Nephron (organoid): Measurements from ENCODE around the gene SAMD13.
A peak's percentile ranks its signal among the peaks of the same experiment; 100 is the strongest.

ENCODE experiments used
- H3K27ac Mint-ChIP-seq, 3 experiments: 2 replicates each; pipeline ENCODE4 v1.8.0; 2020; ENCODE audit warnings: mixed read lengths in 3 of 3, mild to moderate bottlenecking in 2 of 3, moderate library complexity in 1 of 3
- H3K27me3 Mint-ChIP-seq: 2 replicates; pipeline ENCODE4 v1.8.0; 2021; ENCODE audit warnings: low read depth, mild to moderate bottlenecking, moderate library complexity, mixed read lengths
- H3K36me3 Mint-ChIP-seq: 2 replicates; pipeline ENCODE4 v1.8.0; 2020; ENCODE audit warnings: low read depth, mixed read lengths
- H3K4me1 Mint-ChIP-seq: 2 replicates; pipeline ENCODE4 v1.8.0; 2020; ENCODE audit warnings: mixed read lengths
- H3K4me3 Mint-ChIP-seq, 3 experiments: 2 replicates each; pipeline ENCODE4 v1.8.0; 2020; ENCODE audit warnings: mild to moderate bottlenecking in 3 of 3, mixed read lengths in 3 of 3, moderate library complexity in 2 of 3
- H3K9me3 Mint-ChIP-seq: 2 replicates; pipeline ENCODE4 v1.8.0; 2020; ENCODE audit warnings: mixed read lengths
- TF ChIP-seq, protein P1 (sequence below), 3 experiments: fragments of 200-600 bp; sonication (generic); IDR thresholded peaks; one replicate each; pipeline ENCODE4 v1.5.0; 2021; ENCODE audit warnings: antibody characterized with exemption in 3 of 3; ENCODE audit not compliant: unreplicated experiment in 3 of 3

SAMD13 gene

GRCh38 chr1:84301785-84302385 is 377 bp downstream of the SAMD13 start:
- Mint-ChIP-seq H3K9me3 (peaks cover 6% of the 10 kb centered on the region), H3K36me3 (peaks cover 3% of the 10 kb centered on the region), H3K4me1 (peaks cover 61% of the 10 kb centered on the region), H3K4me3 (peak overlapping the region; percentile 76 to 91 (median 83)), H3K27ac (peak overlapping the region; percentile 96 to 99 (median 99)), H3K27me3 (no peaks in the 10 kb centered on the region)
- TF ChIP-seq, protein P1, sequence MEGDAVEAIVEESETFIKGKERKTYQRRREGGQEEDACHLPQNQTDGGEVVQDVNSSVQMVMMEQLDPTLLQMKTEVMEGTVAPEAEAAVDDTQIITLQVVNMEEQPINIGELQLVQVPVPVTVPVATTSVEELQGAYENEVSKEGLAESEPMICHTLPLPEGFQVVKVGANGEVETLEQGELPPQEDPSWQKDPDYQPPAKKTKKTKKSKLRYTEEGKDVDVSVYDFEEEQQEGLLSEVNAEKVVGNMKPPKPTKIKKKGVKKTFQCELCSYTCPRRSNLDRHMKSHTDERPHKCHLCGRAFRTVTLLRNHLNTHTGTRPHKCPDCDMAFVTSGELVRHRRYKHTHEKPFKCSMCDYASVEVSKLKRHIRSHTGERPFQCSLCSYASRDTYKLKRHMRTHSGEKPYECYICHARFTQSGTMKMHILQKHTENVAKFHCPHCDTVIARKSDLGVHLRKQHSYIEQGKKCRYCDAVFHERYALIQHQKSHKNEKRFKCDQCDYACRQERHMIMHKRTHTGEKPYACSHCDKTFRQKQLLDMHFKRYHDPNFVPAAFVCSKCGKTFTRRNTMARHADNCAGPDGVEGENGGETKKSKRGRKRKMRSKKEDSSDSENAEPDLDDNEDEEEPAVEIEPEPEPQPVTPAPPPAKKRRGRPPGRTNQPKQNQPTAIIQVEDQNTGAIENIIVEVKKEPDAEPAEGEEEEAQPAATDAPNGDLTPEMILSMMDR (IDR thresholded peaks at IDR 0.05; ENCODE audit: unreplicated experiment in 3 of 3), result no peak

GRCh38 chr1:84303314-84303830 is 1.9 kb downstream of the SAMD13 start:
- Mint-ChIP-seq H3K9me3 (peaks cover 9% of the 10 kb centered on the region), H3K4me3 (peak overlapping the region; percentile 76 to 91 (median 83)), H3K27me3 (no peaks in the 10 kb centered on the region), H3K4me1 (peaks cover 52% of the 10 kb centered on the region), H3K36me3 (peaks cover 5% of the 10 kb centered on the region), H3K27ac (peak overlapping the region; percentile 96 to 99 (median 99))
- TF ChIP-seq, protein P1 (IDR thresholded peaks at IDR 0.05; ENCODE audit: unreplicated experiment in 3 of 3), result no peak

GRCh38 chr1:84307398-84307797 is 5.9 kb downstream of the SAMD13 start:
- H3K27me3 Mint-ChIP-seq, result no peaks in the 10 kb centered on the region
- H3K4me3 Mint-ChIP-seq, result no peak overlapping the region
- TF ChIP-seq, protein P1 (IDR thresholded peaks at IDR 0.05; ENCODE audit: unreplicated experiment in 3 of 3), result no peak
- H3K36me3 Mint-ChIP-seq, result peaks cover 5% of the 10 kb centered on the region
- H3K27ac Mint-ChIP-seq, result no peak overlapping the region
- H3K9me3 Mint-ChIP-seq, result peaks cover 9% of the 10 kb centered on the region
- H3K4me1 Mint-ChIP-seq, result peaks cover 22% of the 10 kb centered on the region

DNA sequence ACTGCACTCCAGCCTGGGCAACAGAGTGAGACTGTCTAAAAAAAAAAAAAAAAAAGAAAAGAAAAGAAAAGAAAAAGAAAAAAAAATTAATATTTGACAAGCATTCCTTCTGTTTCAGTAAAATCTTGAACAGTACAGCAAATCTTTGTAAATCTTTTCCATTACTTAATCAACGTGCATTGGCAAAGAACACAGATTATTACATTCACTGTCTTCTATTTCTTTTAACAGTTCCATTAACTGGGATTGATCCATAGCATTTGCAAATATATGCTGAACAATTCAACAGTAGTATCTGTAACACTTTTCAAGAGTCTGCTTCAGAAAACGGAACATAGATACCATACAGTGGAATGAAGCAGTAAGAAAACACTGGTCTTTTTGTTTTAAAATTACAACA is 9.8 kb downstream of the SAMD13 start:
- TF ChIP-seq, protein P1 (IDR thresholded peaks at IDR 0.05; ENCODE audit: unreplicated experiment in 3 of 3), result no peak
- peaks cover 11% of the 10 kb centered on the region for H3K9me3 Mint-ChIP-seq
- no peak overlapping the region for H3K27ac Mint-ChIP-seq
- H3K27me3 Mint-ChIP-seq, result no peaks in the 10 kb centered on the region
- no peak overlapping the region for H3K4me3 Mint-ChIP-seq
- peaks cover 5% of the 10 kb centered on the region for H3K36me3 Mint-ChIP-seq
- H3K4me1 Mint-ChIP-seq, result no peaks in the 10 kb centered on the region

DNA sequence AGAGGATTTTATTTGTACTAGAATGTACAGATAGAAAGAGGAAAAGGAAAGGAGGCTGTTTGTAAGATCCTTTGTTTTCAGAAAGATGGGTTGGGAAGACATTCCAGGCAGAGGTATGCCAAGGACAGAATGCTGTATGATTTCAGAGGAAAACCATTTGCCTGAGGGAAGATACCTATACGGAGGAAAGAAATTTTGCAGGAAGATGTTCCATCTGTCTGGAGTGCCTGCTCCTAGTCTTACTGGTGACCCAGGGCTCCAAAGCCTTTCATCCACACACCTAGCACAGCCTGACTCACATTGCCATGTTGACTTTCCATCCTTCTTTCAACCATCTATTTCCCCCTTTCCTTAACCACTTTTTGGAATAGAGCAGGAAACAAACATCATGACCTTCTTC is 18.2 kb downstream of the SAMD13 start:
- Mint-ChIP-seq H3K27me3 (no peaks in the 10 kb centered on the region), H3K27ac (no peak overlapping the region), H3K36me3 (peaks cover 4% of the 10 kb centered on the region), H3K4me3 (no peak overlapping the region), H3K9me3 (peaks cover 16% of the 10 kb centered on the region), H3K4me1 (no peaks in the 10 kb centered on the region)
- TF ChIP-seq, protein P1 (IDR thresholded peaks at IDR 0.05; ENCODE audit: unreplicated experiment in 3 of 3), result no peak

- TF ChIP-seq, protein P1 (IDR thresholded peaks at IDR 0.05; ENCODE audit: unreplicated experiment in 3 of 3), result no peak
- H3K4me1 Mint-ChIP-seq, result no peaks in the 10 kb centered on the region
- no peak overlapping the region for H3K27ac Mint-ChIP-seq
- H3K9me3 Mint-ChIP-seq, result no peaks in the 10 kb centered on the region
- H3K4me3 Mint-ChIP-seq, result no peak overlapping the region
- no peaks in the 10 kb centered on the region for H3K27me3 Mint-ChIP-seq
- peaks cover 17% of the 10 kb centered on the region for H3K36me3 Mint-ChIP-seq
These were observed 26.3 kb downstream of the SAMD13 start for GRCh38 chr1:84327830-84328229.
